Forelimb muscle (tissue), 1 donor: ENCODE data around the gene DAZAP1. TPM values are rescaled to one million over a fixed set of nuclear protein-coding genes. Genes with fewer than 3 reads are reported as not detected.

Experiments used
- DNase-seq: peaks from one replicate; pipeline ENCODE4 v3.0.0-alpha.2; 2013; ENCODE audit warnings: low read depth
- polyA plus RNA-seq: library from polyadenylated mRNA; unstranded; fragments of 120-200 nt; gene quantifications from one replicate; pipeline ENCODE4 v1.2.1, GENCODE V29; 2013; ENCODE audit not compliant: insufficient read length

DAZAP1 gene
- polyA plus RNA-seq, 1 donor: 66.9 TPM

GRCh38 chr19:1393841-1394240 lies 13.5 kb upstream of the DAZAP1 start:
- DNase-seq: no peak

GRCh38 chr19:1394252-1395193 lies 12.9 kb upstream of the DAZAP1 start:
- no peak for DNase-seq

DNA sequence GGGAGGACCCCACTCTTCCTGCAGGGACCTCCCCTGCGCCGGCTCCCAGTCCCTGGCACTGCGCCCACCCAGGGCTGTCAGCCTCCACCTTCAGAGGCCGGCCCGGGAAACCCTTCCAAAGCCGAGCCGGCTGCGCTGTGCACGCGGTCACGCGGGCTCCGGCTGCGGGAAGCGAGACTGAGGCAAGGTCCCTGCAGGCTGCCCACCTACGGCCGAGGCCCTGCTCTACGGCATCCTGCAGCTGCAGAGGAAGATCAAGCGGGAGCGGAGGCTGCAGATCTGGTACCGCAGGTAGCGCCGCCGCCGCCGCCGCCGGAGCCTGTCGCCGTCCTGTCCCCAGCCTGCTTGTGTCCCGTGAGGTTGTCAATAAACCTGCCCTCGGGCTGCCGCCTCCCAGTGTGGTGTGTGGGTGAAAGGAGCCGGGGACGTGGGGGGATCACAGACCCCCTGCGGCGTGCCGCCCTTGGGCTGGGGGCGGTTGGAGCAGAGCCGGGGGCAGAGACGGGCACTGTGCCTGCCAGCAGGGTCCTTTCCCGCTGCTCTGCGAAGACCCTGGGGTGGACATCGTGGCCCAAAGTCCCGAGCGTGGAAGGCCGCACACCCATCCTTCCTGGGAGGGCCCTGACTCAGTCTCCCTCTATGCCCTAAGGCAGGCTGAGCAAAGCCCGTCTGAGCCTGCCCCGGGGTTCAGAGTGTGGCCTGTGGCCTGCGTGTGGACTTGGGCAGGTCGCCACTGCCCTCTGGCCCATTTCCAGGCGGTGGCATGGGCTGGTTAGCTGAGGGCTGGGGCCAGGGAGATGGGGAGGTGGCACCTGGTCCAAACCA lies 12.0 kb upstream of the DAZAP1 start:
- no peak for DNase-seq

DNA sequence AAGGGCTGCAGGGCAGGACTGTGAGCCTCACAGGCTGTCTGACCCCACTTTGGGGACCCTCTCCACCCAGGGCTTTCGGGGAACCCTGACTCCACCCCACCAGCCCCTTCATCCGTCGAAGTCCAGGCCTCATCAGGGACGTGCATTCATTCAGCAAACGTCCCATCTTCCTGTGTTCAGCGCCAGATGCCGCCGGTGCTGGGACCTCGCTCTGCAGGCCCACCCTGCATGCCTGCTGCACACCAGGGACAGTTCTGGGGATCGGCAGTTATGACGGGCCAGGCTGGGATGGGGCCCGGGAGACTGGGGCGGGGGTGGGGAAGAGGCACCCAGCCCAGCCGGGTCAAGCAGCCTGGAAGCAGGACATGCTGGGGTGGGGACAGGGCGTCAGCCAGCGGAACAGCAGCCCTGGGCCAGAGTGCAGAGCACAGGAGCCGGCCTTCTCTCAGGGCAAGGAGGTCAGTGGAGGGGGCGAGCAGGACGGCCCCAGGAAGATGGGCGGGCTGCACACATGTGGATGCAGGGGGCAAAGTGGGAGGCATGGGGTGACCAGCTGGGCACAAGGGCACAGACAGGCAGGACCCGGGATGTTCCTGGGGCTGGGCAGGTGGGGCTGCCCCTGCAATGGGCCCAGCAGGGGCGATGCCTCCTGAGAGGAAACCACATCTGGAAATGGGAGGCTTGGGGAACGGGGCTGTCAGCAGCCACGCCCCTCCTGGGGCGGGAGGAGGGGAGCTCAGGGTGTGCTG lies 11.2 kb upstream of the DAZAP1 start:
- no peak for DNase-seq

- DNase-seq: no peak
Observed at GRCh38 chr19:1396768-1397679, 10.4 kb upstream of the DAZAP1 start.

GRCh38 chr19:1397838-1398237 lies 9.5 kb upstream of the DAZAP1 start:
- DNase-seq: no peak

- no peak for DNase-seq
Observed at GRCh38 chr19:1399079-1399478, 8.3 kb upstream of the DAZAP1 start.

GRCh38 chr19:1399745-1400144 lies 7.6 kb upstream of the DAZAP1 start:
- no peak for DNase-seq

DNA sequence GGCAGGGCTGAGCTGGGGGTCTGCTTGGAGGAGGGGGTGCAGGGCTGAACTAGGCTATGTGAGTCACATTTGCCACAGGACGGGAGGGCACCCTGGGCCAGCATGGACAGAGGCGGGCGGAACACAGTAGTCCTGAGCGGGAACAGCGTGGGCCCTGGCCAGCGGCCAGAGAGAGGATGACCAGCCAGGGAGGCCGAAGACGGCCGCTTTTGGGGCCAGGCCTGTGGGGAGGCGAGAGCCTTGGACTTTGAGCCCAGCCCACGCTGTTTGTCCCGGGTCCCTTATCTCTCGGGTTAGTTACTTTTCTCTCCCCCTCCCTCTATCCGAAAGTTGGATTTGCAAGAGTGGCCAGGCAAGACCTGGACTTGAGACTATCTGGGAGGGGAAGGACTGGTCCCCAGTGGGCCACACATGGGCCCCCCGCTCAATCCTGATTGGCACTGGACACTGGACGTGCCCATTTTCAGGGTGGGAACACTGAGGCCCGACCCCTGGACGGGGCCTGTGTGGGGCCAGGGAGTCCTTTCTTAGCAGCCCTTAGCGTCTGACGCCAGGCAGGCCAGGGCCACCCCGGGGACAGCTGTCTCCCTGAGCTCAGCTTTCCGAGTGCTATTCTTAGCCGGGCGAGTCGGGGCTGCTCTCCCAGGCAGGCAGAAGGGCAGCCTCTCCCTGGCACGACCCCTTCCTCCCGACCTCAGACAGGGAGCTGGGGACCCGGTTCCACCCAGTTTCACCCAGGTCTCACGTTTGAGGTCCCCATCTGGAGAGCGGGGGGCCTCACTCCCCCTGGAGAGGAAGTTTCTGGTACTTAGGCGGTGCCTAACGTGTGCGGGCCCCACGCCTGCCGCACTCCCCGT lies 6.9 kb upstream of the DAZAP1 start:
- no peak for DNase-seq

GRCh38 chr19:1401138-1401888 lies 6.1 kb upstream of the DAZAP1 start, which contains the start of gene GAMT:
GAMT (minus strand) TSS chr19:1401542; CDS start chr19:1401476, 66 bp downstream.
- no peak for DNase-seq

- no peak for DNase-seq
Observed at GRCh38 chr19:1401889-1402217, 5.5 kb upstream of the DAZAP1 start.

DNA sequence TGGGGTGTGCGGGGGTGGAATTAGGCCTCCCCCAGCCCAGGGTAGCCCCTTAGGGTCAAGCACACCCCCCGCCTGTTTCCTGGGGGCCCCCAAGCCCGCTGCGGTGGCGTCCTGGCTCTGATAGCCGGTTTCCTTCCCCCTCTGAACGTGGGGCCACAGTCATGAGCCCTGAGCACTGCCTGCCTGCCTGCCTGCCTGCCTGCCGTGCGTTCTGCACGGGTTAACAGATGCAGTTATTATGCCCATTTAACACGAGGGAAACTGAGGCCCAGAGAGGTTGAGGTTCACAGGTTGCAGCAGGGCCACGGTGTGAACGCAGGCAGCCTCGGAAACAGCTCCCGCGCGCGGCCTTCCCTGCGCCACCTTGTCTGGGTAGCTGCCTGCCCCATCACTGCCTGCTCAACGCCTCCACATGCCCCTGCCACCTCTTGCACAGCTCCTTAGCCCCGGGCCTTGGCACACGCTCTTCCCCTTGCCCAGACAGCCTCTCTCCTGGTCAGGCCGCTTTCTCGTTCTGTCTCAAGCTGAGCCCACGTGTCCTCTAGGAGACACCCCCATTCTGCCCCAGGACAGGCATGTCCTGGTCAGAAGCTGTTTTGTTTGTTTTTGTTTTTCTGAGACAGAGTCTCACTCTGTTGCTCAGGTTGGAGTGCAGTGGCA lies 4.8 kb upstream of the DAZAP1 start:
- DNase-seq: no peak

DNA sequence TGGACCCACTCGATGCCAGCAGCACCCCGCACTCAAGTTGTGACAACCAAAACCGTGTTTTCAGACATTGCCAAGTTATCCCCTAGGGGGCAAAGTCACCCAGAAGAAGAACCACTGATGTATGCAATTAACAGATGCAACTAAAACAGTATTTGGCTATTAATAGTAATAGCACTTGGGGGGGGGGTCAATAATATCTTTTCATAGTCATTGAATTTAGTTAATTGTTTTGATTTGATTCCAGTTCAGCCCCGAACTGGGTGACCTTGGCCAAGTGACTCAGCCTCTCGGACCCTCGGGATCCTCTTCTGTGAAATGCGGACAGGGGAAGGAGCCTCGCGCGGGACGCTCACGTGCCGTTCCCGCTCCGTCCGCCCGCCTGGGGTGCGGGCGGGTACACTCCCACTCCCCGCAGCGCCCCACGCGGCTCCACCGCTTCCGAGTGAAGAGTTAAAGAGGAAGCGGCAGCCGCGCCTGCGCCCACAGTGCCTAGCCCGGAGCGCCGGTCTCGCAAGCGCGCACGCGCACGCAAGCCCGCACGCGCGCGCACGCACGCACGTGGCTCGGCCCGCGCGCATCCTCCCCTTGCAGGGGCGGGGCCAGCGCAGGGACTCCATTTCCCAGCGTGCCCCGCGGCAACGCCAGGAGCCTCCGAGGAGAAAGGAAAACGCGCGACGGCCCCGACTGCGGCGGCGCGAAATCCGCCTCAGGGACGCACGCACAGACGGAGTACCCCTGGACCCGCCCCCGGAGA lies 435 bp upstream of the DAZAP1 start:
- DNase-seq: peak; percentile 91

GRCh38 chr19:1408300-1409203 lies 1.2 kb downstream of the DAZAP1 start:
- no peak for DNase-seq

- no peak for DNase-seq
Observed at GRCh38 chr19:1409204-1410005, 2.0 kb downstream of the DAZAP1 start.
